Non-pigmented ciliary epithelial cell (primary cell): ENCODE measurements around the gene SAA1.

Experiments
- DNase-seq: peaks from one replicate; pipeline ENCODE4 v3.0.0-alpha.2; 2010; ENCODE audit warnings: low read depth

The SAA1 gene

GRCh38 chr11:18310800-18311340, 44.8 kb downstream of the SAA1 start:
- peak; percentile 60 for DNase-seq

- no peak for DNase-seq
Observed at GRCh38 chr11:18312012-18312411, 45.9 kb downstream of the SAA1 start.

- DNase-seq: peak; percentile 51
Observed at GRCh38 chr11:18312663-18313420, 46.8 kb downstream of the SAA1 start.

GRCh38 chr11:18313965-18314763, 48.1 kb downstream of the SAA1 start:
- peak; percentile 30 for DNase-seq

DNA sequence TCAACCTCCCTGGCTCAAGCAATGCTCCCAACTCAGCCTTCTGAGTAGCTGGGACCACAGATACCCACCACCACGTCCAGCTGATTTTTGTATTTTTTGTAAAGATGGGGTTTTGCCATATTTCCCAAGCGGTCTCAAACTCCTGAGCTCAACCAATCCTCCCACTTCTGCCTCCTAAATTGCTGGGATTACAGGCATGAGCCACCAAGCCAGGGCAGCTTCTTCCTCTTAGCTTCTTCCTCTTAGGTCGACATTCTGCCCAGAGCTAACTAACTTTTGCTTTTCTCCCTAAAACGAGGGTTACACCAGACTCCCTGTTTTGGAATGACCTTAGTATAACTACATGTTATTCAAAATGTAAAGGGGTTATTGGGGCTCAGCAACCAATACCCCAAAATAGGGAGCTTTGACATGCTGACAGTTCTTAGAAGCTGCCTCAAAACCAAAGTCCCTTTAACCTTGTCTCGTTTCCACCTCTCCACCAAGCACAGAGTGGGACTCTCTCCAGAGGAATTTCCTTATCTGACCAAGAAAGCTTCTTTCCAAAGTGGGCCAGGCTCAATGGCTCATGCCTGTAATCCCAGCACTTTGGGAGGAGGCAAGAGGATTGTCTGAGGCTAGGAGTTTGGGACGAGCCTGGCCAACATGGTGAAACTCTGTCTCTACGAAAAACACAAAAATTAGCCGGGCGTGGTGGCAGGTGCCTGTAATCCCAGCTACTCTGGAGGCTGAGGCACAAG, 48.9 kb downstream of the SAA1 start:
- no peak for DNase-seq

GRCh38 chr11:18315893-18316292, 49.8 kb downstream of the SAA1 start:
- DNase-seq: no peak

- DNase-seq: no peak
Observed at GRCh38 chr11:18317551-18317950, 51.5 kb downstream of the SAA1 start.
